Midbrain (tissue), 1 donor: ENCODE measurements around the gene TICAM2.

Experiments
- DNase-seq: peaks from one replicate; lab custom pipeline; 2025; lab: John Stamatoyannopoulos, UW

Gene TICAM2

DNA sequence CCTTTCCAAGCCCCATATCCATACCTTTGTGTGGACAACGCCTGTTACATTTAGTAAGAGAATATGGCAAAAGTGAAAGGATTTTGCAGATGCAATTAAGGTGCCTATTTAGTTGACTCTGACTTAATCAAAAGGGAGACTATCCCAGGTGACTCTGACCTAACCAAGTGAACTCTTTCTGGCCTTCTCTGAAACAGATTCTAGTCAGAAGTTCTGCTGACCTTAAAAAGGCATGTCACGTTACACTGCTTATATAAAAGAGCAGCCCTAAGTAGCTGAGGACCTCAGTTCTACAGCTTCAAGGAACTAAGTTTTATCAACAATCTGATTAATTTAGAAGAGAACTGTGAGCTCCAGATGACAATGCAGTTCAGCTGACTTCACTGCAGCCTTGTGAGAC is 5.7 kb upstream of the TICAM2 start:
- no peak for DNase-seq

GRCh38 chr5:115605436-115605835 is 3.2 kb upstream of the TICAM2 start:
- DNase-seq: no peak

- DNase-seq: peak; percentile 45
Measured at GRCh38 chr5:115602591-115603125, 379 bp upstream of the TICAM2 start.

DNA sequence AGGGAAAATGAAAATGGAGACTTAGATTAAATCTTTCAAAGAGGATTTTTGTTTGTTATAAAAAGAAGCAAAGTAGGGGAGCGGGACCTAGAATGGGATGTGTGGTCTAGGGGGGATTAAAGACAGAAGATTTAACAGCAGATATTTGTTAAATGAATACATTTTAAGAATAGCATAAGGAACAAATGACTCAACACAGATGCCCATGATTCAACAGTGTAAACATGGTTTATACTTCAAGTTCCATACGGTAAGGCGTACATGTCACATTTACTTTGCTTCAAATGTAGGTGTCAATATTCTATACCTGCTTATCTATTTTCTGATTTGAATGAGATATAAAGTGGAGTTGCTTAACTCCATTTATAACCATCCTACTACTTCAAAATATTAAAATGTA is 1.5 kb downstream of the TICAM2 start:
- no peak for DNase-seq

DNA sequence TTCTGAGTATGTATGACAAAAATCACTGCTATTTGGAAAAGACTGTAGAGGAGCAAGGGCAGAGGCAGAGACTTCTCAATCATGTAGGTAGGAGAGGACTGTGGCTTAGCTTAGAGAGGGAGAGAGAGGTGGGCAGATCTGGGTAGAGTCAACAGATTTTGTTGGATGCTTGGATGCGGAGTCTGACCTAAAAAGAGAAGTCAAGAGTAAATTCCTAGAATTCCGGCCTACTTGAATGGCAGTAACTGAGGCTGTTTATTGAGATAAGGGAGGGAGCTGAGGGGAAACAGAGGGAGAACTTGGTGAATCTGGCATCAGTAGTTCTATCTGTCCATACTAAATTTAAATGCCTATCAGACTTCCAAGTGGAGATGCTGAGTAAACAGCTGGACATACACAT is 2.4 kb downstream of the TICAM2 start:
- no peak for DNase-seq

DNA sequence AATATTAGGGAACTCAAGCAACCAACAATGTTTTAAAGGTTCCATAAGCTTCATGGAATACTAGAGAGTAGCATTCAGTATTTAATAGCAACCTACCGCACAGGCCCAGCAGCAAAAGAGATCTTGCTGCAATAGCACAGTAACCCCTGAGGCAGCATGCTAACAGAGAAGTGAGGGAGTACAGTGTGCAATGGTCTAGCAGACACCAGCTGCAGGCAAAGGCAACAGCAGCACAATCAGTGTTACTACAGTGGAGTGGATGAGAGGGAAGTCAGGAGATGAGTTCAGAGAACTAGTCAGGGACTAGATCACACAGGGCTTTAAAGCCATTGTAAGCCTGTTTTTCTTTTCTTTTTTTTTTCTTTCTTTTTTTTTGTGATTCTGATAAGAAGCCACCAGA is 2.8 kb downstream of the TICAM2 start:
- peak; percentile 35 for DNase-seq

- DNase-seq: no peak
Measured at GRCh38 chr5:115594128-115595047, 7.9 kb downstream of the TICAM2 start.

- DNase-seq: no peak
Measured at GRCh38 chr5:115589043-115589442, 13.2 kb downstream of the TICAM2 start.

- no peak for DNase-seq
Measured at GRCh38 chr5:115588640-115589039, 13.6 kb downstream of the TICAM2 start.

DNA sequence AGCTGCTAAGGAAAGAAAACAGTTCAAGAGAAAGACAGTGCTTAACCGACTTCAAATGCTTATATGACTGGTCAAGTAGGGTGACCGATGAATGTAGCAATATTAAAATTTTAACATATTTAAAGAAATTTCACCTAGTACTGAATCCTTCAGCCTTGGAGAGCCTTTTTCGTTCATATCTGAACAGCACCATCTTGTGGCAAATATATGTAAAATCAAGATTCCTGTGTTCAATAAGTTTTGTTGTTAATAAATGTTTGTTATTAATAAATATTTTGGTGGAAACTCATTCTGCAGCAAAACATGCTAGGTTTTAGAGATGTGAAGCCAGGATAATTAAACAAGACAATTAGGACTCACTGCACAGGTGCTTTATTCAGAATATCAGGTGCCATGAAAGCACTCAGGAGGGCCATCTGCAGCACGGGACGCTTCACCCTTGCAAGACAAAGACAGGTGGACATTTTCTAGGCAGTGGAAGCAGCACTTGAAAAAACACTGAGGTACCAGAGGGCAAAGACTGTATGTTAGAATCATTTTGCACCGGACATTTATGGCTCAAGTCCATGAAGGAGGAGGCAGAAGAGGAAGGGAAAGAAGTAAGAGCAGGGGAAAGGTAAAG is 15.6 kb downstream of the TICAM2 start:
- DNase-seq: peak; percentile 53

GRCh38 chr5:115585265-115585664 is 17.0 kb downstream of the TICAM2 start:
- no peak for DNase-seq

DNA sequence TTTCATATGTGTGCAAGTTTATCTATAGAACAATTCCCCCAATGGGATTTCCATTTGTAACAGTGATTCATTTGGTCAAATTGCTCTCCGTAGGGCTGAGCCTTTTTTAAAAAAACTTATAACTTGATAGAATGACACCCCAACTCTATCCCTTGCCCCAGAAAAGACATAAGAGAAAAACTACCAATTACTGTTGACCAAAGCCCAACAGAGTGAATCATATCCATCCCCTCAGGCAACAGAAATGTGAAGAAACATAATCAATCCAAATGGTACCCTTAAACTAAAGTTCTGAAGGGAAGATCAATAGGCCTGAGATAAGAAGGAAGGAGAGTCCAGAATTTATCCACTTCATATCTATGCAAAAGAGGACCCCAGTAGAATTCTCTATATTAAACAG is 17.8 kb downstream of the TICAM2 start:
- DNase-seq: no peak

GRCh38 chr5:115583474-115583873 is 18.8 kb downstream of the TICAM2 start:
- DNase-seq: no peak

DNA sequence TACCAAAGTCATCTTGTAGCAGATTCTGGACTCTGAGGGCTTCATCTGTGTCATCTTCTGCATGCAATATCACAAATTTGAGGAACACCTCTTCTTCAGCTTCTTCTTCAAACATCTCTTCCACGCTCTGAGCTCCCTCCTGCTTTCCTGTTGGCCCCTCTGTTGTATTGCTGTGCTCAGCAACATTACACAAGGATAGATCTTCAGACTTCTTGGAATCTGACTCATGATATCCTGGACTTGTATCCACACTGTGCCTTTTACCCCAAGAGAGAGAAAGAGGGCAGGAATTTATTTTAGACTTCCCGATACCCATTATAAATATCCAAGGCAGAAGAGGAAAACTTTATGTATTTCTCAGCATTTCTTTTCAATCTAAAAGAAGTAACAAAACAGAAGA is 21.3 kb downstream of the TICAM2 start:
- no peak for DNase-seq

DNA sequence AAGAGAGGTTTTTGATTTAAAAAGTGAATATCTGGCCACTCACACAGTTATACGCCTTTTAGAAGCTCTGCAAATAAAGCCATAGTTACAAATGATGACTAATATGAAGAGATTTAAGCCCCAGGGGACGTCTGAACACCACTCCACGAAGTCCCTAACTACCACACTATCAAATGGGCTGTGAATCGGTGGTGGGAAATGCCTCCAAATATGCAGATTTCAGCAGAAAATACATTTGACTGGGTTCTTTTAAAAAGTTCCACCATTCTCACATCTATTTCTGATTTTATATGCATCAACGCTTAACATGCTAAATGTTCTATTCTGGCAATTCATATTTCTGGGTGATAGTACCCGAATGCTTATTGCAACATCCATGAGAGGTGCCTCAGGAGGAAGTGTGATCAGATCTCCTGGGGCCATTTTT is 22.5 kb downstream of the TICAM2 start:
- no peak for DNase-seq

- peak; percentile 26 for DNase-seq
Measured at GRCh38 chr5:115579216-115579615, 23.1 kb downstream of the TICAM2 start.

DNA sequence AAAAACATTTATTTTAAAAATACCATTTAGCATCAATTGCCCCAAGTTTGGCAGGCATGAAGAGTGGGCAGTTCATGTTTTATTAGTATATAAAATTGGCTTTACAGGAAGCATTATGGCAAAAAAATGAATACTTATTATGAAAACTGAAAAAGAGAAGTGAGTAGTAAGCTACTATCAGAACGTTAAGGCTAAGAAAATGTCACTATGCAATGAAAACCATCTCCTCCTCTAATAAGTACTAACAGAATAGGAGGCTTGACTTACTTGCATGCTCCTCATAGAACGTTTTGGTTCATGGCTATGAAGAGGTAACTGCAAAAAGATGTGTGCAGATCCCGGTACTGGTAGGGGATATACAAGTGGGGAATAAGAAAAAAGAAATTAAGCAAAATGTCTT is 23.6 kb downstream of the TICAM2 start:
- no peak for DNase-seq

- DNase-seq: no peak
Measured at GRCh38 chr5:115577741-115578140, 24.5 kb downstream of the TICAM2 start.

- no peak for DNase-seq
Measured at GRCh38 chr5:115577329-115577728, 24.9 kb downstream of the TICAM2 start.

DNA sequence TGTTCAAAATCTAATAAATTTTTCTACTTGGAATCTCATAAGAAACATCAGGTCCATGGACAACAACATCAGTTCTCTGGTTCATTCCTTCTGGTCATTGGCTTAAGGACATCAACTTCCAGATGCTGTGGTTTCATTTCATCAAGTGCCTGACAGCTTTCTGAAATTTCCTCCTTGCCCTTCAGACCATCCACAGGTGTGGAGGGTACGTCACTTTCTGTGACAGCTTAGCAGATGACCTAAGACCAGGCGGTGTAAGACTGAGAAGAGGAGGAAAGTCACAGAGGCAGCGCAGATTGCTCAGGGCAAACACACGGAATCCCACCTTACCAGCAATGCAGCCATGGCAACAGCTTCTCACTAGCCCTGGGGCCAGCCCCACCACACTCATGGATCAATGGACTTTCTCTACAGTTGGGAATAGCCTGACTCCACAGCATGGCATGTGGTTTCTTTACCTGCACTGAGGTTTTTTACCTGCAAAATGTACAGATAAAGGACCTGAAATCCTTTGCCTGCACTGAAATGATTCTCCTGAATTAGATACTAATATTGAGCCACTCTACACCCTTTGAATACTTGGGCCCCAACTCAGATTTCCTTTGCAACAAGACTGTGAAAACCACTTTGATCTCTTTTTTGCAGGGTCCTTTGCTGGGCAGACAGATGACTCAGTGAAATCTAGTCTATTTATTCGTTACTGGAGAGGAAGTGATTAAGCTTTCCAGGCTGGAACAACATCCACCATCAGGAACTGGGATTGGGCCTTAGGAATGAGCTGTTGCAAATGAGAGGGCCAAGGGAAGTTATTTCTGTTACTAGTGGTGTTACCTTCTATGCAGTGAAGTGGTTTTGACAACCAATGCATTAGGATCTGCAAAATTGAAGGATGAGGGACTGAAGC is 26.9 kb downstream of the TICAM2 start:
- DNase-seq: no peak

DNA sequence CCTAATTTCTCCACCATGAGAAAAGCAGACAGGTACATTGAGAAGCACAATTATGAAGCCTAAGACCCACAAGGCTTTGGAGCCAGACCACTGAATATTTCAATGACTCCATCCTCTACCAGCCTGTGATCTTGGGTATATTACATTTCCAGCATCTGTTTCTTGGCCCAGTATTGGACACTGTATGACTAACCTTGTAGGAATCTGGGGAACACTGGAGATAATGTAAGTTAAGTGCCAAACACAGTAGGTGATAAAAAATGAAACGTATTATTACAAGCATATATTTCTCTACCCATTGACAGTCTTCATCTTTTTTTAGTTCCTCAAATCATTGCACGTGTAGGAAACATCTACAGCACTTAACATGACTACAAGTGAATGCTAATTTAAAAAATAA is 29.1 kb downstream of the TICAM2 start:
- no peak for DNase-seq

- peak; percentile 92 for DNase-seq
Measured at GRCh38 chr5:115571441-115571878, 30.8 kb downstream of the TICAM2 start.
